OCI-LY7 (cell line): ENCODE measurements around the gene ELK3. TPM values are rescaled to one million over a fixed set of nuclear protein-coding genes. Genes with fewer than 3 reads are reported as not detected.

ENCODE experiments used
- BruUV-seq: library from RNA; stranded (reverse); fragments of 400-500 nt; replicated peaks from 2 replicates; lab custom pipeline; 2021; lab: Mats Ljungman, UMichigan
- CTCF ChIA-PET: fragments of 300-600 bp; sonication (Branson Sonifier 250); formaldehyde crosslinking; loops from one replicate; lab custom pipeline; 2022; ENCODE audit warnings: antibody characterized with exemption; ENCODE audit not compliant: unreplicated experiment; lab: Charles Lee
- POLR2A ChIA-PET: fragments of 300-600 bp; sonication (Branson Sonifier 250); formaldehyde crosslinking; loops from one replicate; lab custom pipeline; 2022; ENCODE audit warnings: antibody characterized with exemption; lab: Charles Lee
- DNase-seq: peaks from one replicate; pipeline ENCODE4 v3.0.0-alpha.2; 2015; ENCODE audit warnings: low spot score
- H2AFZ ChIP-seq: fragments of 200-600 bp; sonication (generic), shearing (Covaris generic); 2 replicates; pipeline ENCODE4 v1.6.1; 2014; ENCODE audit warnings: mild to moderate bottlenecking, antibody characterized with exemption, low read length, moderate library complexity
- H3K27ac ChIP-seq: fragments of 200-600 bp; sonication (generic); 2 replicates; pipeline ENCODE4 v1.5.1; 2014; ENCODE audit warnings: mixed run types, low read depth, mild to moderate bottlenecking, moderate library complexity, low read length, inconsistent platforms; ENCODE audit not compliant: poor library complexity, severe bottlenecking
- H3K36me3 ChIP-seq: fragments of 200-600 bp; sonication (generic); 2 replicates; pipeline ENCODE4 v1.6.1; 2014; ENCODE audit warnings: mild to moderate bottlenecking, antibody characterized with exemption, low read length, moderate library complexity, mixed read lengths; ENCODE audit not compliant: insufficient read depth
- H3K4me1 ChIP-seq: fragments of 200-600 bp; sonication (generic); 2 replicates; pipeline ENCODE4 v1.5.1; 2014; ENCODE audit warnings: mild to moderate bottlenecking, low read length; ENCODE audit not compliant: insufficient read depth, poor library complexity, severe bottlenecking
- H3K4me2 ChIP-seq: fragments of 200-600 bp; sonication (generic); 2 replicates; pipeline ENCODE4 v1.6.1; 2014; ENCODE audit warnings: mild to moderate bottlenecking, low read length
- H3K4me3 ChIP-seq: fragments of 200-600 bp; sonication (generic); 2 replicates; pipeline ENCODE4 v1.5.1; 2014; ENCODE audit warnings: mild to moderate bottlenecking, low read depth, low read length; ENCODE audit not compliant: poor library complexity, severe bottlenecking
- H3K79me2 ChIP-seq: fragments of 200-600 bp; sonication (generic); 2 replicates; pipeline ENCODE4 v1.6.1; 2016; ENCODE audit warnings: low read depth, mild to moderate bottlenecking, low read length, moderate library complexity, mixed read lengths; ENCODE audit not compliant: insufficient read depth
- H3K9me2 ChIP-seq: fragments of 200-600 bp; sonication (generic); 2 replicates; pipeline ENCODE4 v1.6.1; 2016; ENCODE audit warnings: mild to moderate bottlenecking, low read length, mixed read lengths; ENCODE audit not compliant: insufficient read depth
- H3K9me3 ChIP-seq: fragments of 200-600 bp; sonication (generic); 2 replicates; pipeline ENCODE4 v1.6.1; 2014; ENCODE audit warnings: mild to moderate bottlenecking, mixed run types, low read length, mixed read lengths
- H4K20me1 ChIP-seq: fragments of 200-600 bp; sonication (generic); 2 replicates; pipeline ENCODE4 v1.6.1; 2014; ENCODE audit warnings: mild to moderate bottlenecking, antibody characterized with exemption, low read length, moderate library complexity, mixed read lengths; ENCODE audit not compliant: insufficient read depth
- EZH2phosphoT487 ChIP-seq: fragments of 200-600 bp; sonication (generic); IDR thresholded peaks from 2 replicates; pipeline ENCODE4 v1.6.1; 2018; ENCODE audit warnings: low read depth, borderline replicate concordance, mild to moderate bottlenecking, mixed run types, antibody characterized with exemption, low read length, moderate library complexity, mixed read lengths
- intact Hi-C: fragments of 100-400 bp; cut with micrococcal nuclease; formaldehyde crosslinking; loops from one replicate; pipeline ENCODE4 v1.10.0; 2022; ENCODE audit not compliant: unreplicated experiment
- total RNA-seq, 2 experiments: library from RNA; depleted of rRNA in 1 of 2; stranded (reverse); fragments of >200 nt in 1 of 2; shearing (Covaris generic) in 1 of 2; gene quantifications; 2 replicates each; pipeline ENCODE4 v1.2.3, GENCODE V29; 2014 to 2022
- TF ChIP-seq, protein P1 (sequence below): fragments of 200-600 bp; sonication (generic); conservative IDR thresholded peaks from 2 replicates; pipeline ENCODE4 v1.5.1; 2014; ENCODE audit warnings: mild to moderate bottlenecking, antibody characterized with exemption, low read length, moderate library complexity, mixed read lengths

The ELK3 gene
- total RNA-seq, 2 experiments from 2014 or later: 1.9 to 4.2 TPM

DNA sequence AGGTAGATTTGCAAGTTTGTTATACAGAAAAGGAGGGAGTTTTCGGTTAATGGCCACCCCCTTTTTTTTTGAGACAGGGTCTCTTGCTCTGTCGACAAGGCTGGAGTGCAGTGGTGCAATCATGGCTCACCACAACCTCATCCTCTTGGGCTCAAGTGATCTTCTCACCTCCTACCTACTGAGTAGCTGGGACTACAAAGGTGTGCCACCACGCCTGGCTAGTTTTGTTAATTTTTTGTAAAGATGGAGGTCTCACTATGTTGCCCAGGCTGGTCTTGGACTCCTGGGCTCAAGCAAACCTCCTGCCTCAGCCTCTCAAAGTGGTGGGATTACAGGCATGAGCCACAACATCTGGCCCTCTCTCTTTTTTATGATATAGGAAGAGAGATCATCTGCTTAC lies 111.5 kb downstream of the ELK3 start:
- no TSS peak for BruUV-seq
- no peak overlapping the region for H3K4me3 ChIP-seq
- no peak overlapping the region for H3K4me2 ChIP-seq
- peaks cover 21% of the 10 kb centered on the region for H3K36me3 ChIP-seq
- H3K79me2 ChIP-seq: peaks cover 3% of the 10 kb centered on the region; the same call in 1 of the 2 replicates
- TF ChIP-seq, protein P1, sequence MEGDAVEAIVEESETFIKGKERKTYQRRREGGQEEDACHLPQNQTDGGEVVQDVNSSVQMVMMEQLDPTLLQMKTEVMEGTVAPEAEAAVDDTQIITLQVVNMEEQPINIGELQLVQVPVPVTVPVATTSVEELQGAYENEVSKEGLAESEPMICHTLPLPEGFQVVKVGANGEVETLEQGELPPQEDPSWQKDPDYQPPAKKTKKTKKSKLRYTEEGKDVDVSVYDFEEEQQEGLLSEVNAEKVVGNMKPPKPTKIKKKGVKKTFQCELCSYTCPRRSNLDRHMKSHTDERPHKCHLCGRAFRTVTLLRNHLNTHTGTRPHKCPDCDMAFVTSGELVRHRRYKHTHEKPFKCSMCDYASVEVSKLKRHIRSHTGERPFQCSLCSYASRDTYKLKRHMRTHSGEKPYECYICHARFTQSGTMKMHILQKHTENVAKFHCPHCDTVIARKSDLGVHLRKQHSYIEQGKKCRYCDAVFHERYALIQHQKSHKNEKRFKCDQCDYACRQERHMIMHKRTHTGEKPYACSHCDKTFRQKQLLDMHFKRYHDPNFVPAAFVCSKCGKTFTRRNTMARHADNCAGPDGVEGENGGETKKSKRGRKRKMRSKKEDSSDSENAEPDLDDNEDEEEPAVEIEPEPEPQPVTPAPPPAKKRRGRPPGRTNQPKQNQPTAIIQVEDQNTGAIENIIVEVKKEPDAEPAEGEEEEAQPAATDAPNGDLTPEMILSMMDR: no peak
- TF ChIP-seq EZH2phosphoT487: no peak
- intact Hi-C loops: no loop called here
- H2AFZ ChIP-seq: no peak overlapping the region
- 0 out of 2 replicates have a peak, but pooled peaks cover 3% of the 10 kb centered on the region for H3K9me3 ChIP-seq
- no peaks in the 10 kb centered on the region for H4K20me1 ChIP-seq
- ChIA-PET POLR2A (no interaction called here), CTCF (no interaction called here)
- H3K27ac ChIP-seq: no peak overlapping the region
- no peak for DNase-seq
- no peaks in the 10 kb centered on the region for H3K4me1 ChIP-seq
- H3K9me2 ChIP-seq: no peaks in the 10 kb centered on the region

DNA sequence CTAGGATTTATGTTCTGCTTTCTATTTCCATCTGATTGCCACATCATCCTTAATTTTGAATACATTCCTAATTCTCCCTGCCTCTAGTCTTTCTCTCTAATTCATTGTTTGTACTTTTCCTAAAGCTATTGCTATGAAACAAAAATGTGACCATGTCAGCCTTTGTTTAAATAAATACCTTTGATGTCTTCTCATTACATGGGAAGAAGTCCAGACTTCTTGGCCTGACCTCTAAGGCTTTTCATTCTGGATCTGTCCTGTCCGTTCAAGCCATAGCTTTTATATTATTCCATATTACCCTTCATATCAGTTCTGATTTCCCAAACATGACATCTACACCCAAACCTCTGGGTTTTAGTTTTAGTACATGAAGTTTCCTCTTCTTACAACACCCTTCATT lies 114.7 kb downstream of the ELK3 start:
- Histone ChIP-seq H3K4me1 (peaks cover 5% of the 10 kb centered on the region), H2AFZ (no peak overlapping the region), H3K4me2 (no peak overlapping the region), H3K27ac (no peak overlapping the region), H3K4me3 (no peak overlapping the region), H3K36me3 (peaks cover 41% of the 10 kb centered on the region), H3K9me3 (0 out of 2 replicates have a peak, but pooled peaks cover 3% of the 10 kb centered on the region), H3K79me2 (peaks cover 19% of the 10 kb centered on the region; the same call in 1 of the 2 replicates), H4K20me1 (no peaks in the 10 kb centered on the region), H3K9me2 (no peaks in the 10 kb centered on the region)
- BruUV-seq: TSS peak; percentile 38
- TF ChIP-seq, protein P1: no peak
- no peak for TF ChIP-seq EZH2phosphoT487
- CTCF ChIA-PET: no interaction called here
- no peak for DNase-seq
- POLR2A ChIA-PET: interaction anchor here (0.8 to 1.4 kb wide), 2 partner anchors 13 to 48 kb away, joined by 3 to 4 read pairs; no protein-coding TSS in a partner anchor
- intact Hi-C loops: no loop called here

DNA sequence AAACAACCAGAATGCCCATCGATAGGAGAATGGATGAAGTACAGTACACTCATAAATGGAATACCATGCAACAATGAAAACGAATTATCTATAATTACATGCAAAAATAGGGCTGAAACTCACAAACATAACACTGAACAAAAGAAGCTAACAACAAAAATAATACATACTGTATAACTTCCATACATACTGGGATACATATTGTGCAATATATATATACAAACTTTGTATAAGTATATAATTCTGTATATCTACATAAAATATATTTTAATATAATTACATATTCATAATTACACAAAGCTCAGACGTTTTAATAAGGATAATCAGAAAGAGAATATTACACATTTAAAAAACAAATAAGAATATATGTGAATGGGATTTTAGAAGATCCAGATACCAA lies 115.9 kb downstream of the ELK3 start:
- peaks cover 41% of the 10 kb centered on the region for H3K36me3 ChIP-seq
- DNase-seq: no peak
- H3K4me1 ChIP-seq: peaks cover 17% of the 10 kb centered on the region
- intact Hi-C loops: no loop called here
- no peaks in the 10 kb centered on the region for H3K9me2 ChIP-seq
- H2AFZ ChIP-seq: no peak overlapping the region
- no peak for TF ChIP-seq EZH2phosphoT487
- TF ChIP-seq, protein P1: no peak
- POLR2A ChIA-PET: interaction anchor here (1.2 to 2.1 kb wide), 2 partner anchors 16 to 89 kb away, joined by 4 to 10 read pairs; no protein-coding TSS in a partner anchor
- H3K9me3 ChIP-seq: 0 out of 2 replicates have a peak, but pooled peaks cover 3% of the 10 kb centered on the region
- H3K79me2 ChIP-seq: peaks cover 31% of the 10 kb centered on the region; the same call in 1 of the 2 replicates
- CTCF ChIA-PET: no interaction called here
- no peak overlapping the region for H3K27ac ChIP-seq
- no peaks in the 10 kb centered on the region for H4K20me1 ChIP-seq
- BruUV-seq: no TSS peak
- H3K4me3 ChIP-seq: no peak overlapping the region
- no peak overlapping the region for H3K4me2 ChIP-seq
